HFF-Myc (cell line): ENCODE results near the gene SLC49A3.
"Not testable (repeated sequence)": the region's sequence is repeated elsewhere in the genome, so short reads cannot be mapped to it uniquely, and the experiment has no call there.

Experiments used
- DNase-seq: peaks from one replicate; pipeline ENCODE4 v3.0.0-alpha.2; 2011; ENCODE audit warnings: low read depth; ENCODE audit errors: extremely low read depth
- H3K4me3 ChIP-seq: replicated peaks from 2 replicates; pipeline ENCODE4 v1.5.1; 2011; ENCODE audit warnings: low read depth, mild to moderate bottlenecking, control low read depth, low read length
- TF ChIP-seq, protein P1 (sequence below): IDR thresholded peaks from 2 replicates; pipeline ENCODE4 v1.5.1; 2012; ENCODE audit warnings: mild to moderate bottlenecking, low read depth, low read length, control low read depth; ENCODE audit errors: missing control alignments

SLC49A3 gene

DNA sequence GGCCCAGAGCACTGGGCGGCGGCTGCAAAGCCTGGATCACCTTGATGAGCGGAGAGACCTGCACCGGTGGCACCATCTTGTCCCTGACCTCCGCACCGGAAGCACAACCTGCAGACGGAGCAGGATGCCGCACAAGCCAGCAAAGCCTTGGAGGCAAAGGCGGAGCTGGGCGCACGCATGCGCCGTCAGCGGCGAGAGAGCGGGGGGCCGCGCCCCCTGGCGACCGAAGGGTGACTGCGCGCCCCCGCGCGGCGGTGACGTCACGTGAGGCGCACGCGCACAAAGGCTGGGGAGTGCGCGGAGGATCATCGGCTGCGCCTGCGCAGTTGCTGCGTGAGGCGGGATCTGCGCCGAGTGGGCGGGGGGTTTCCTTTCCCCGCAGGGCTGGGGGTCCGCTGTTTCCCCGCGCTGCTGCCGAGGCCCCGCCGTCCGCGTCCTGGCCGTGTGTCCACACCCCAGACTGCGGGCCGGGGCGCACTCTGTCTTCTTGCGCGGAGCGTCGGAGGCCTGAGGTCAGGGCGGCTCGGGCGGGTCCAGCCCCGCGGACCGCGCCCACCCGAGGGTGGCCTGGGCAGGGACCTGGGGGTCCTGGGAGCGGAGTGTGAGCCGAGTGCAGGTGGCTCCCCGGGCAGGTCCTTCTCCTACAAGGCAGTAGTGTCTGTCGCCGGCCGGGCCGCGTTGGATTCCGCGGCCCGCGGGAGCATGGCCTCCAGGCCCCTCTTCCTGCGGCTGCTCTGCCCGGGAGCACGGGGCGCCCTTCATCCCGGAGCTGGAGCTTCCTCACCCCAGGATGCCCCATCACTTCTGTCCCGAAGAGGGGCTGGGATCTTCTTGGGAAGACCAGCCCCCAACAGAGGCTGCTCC is 14.5 kb downstream of the SLC49A3 start, which contains the start of the genes ATP5ME and MYL5:
ATP5ME (minus strand) TSS at position 105 of the 864 bp plus-strand sequence; CDS start at position 76, 29 bp downstream.
MYL5 (plus strand) TSS at position 371 of the 864 bp plus-strand sequence. CDS start 3,485 bp downstream, outside the sequence.
- DNase-seq, result peak; percentile 91
- TF ChIP-seq, protein P1, sequence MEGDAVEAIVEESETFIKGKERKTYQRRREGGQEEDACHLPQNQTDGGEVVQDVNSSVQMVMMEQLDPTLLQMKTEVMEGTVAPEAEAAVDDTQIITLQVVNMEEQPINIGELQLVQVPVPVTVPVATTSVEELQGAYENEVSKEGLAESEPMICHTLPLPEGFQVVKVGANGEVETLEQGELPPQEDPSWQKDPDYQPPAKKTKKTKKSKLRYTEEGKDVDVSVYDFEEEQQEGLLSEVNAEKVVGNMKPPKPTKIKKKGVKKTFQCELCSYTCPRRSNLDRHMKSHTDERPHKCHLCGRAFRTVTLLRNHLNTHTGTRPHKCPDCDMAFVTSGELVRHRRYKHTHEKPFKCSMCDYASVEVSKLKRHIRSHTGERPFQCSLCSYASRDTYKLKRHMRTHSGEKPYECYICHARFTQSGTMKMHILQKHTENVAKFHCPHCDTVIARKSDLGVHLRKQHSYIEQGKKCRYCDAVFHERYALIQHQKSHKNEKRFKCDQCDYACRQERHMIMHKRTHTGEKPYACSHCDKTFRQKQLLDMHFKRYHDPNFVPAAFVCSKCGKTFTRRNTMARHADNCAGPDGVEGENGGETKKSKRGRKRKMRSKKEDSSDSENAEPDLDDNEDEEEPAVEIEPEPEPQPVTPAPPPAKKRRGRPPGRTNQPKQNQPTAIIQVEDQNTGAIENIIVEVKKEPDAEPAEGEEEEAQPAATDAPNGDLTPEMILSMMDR, result peak; percentile 96
- H3K4me3 ChIP-seq, result peak within 1 kb of the TSS; percentile 89

DNA sequence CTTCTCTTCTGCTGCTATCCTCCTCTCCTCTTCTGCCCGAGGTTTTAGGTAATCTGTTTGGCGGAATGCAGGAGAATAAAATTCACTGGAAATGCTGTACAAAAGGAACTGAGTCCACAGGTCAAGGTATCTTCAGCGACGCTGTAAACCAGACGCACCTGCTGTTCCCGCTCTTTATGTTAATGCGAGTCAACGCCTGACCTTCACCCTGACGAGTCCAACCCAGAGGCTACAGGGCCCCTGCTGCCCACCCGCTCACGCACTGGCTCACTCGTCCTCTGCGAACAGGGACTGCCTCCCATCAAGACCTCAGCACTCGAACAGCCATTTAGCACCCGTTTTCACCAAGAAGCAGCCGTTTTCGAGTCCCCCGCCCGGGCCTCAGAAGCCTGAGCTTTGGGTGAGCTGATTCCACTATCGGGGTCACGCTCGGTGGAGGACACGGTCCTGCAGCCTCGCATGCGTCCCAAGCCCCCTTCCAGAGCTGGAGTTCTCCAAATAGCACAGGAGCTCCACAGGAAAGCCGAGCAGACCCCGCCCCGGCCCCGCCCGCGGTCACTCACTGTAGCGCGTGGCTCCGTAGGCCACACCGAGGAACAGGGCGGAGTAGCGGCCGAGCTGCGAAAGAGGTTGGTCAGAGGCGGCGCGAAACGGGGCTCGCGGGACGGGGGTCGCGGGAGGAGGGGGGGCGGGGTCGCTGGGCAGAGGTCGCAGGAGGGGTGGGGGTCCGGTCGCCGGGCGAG is 15.4 kb downstream of the SLC49A3 start:
- DNase-seq, result no peak
- TF ChIP-seq, protein P1, result no peak
- H3K4me3 ChIP-seq, result peak overlapping the region; percentile 89

GRCh38 chr4:671769-672168 is 17.2 kb downstream of the SLC49A3 start:
- H3K4me3 ChIP-seq, result no peak overlapping the region
- TF ChIP-seq, protein P1, result no peak
- DNase-seq, result no peak

DNA sequence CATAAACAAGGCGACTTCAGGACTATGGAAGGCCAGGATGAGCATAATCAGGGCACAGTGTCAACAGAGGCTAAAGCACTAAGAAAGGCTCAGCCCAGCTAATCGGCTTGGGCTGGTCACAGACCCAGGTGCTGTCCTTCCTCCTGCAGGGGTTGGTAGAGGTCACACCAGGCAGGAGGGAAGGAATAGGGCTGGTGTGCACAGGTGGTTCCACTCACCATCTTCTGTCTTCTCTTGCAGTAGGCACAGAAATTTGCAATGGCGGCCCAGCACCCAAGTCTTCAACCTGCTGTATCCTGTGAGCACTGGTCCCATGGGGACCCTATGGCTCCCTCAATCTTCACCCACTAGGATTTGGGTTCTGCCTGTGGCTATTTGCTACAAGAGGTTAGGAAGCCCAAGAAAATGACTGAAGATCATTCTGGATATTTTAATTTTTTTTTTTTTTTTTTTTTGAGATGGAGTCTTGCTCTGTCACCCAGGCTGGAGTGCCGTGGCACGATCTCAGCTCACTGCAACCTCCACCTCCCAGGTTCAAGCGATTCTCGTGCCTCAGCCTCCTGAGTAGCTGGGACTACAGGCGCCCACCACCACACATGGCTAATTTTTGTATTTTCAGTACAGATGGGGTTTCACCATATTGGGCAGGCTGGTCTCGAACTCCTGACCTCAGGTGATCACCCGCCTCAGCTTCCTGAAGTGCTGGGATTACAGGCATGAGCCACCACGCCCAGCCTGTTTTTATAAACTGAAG is 19.0 kb downstream of the SLC49A3 start:
- not testable (repeated sequence) for H3K4me3 ChIP-seq, DNase-seq

DNA sequence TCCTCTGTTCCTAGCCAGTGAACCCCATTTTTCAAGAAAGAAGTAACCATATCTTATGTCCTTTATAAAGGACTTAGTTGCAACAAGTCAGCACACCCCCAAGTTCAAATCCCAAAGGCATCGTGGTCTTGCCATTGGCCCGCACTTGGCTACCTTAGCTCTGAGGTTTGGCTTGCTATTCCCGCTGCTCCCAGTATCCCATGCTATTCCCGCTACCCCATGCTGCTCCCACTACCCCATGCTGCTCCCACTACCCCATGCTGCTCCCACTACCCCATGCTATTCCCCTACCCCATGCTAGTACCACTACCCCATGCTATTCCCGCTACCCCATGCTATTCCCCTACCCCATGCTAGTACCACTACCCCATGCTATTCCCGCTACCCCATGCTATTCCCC is 20.7 kb downstream of the SLC49A3 start:
- not testable (repeated sequence) for H3K4me3 ChIP-seq, DNase-seq

GRCh38 chr4:667545-667925 is 21.4 kb downstream of the SLC49A3 start:
- TF ChIP-seq, protein P1, result no peak
- no peak for DNase-seq
- no peak overlapping the region for H3K4me3 ChIP-seq

DNA sequence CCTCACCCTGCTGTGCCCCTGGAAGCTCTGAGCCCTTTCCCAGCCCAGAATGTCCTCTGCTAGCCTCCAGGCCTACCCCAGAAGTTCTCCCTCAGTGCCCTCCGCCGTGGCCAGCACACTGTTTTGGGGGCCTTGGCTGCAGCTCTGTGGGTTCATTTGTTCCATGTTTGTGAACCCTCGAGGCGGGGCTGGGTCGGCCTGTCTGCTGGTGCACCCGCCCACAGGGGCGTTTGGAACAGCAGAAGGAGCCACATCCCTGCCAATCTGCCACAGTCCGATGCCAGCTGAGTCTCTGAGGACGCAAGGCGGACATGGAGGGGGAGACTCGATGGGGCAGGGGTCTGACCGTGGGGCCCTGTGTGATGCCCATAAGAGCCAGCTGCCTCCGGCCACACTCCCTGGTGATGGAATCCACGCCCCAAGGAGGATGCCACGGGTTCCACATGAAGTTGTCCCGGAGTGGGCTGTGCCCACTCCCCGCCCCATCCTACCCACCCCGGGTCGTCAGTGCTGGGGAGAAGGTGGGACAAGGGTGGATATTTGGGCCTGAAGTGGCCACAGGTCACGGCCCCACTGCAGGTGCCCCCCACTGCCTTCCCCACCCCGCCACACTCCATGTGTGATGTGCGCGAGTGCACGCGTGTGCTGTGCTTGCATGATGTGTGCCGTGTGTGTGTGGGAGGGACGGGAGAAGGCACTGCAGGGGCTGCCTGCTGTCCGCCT is 22.0 kb downstream of the SLC49A3 start:
- no peak overlapping the region for H3K4me3 ChIP-seq
- no peak for DNase-seq
- TF ChIP-seq, protein P1, result no peak
